Spleen (tissue), 7 donors: Measurements from ENCODE around the gene UBE2V1.

Experiments
- CTCF ChIP-seq, 11 experiments: fragments of 200-600 bp in 7 of 11; fragments of 450-650 bp in 4 of 11; sonication (generic) in 4 of 11; IDR thresholded peaks in 8 of 11; conservative IDR thresholded peaks in 3 of 11; 1 replicate in 7 of 11; 2 replicates in 4 of 11; pipeline versions ENCODE4 v1.4.0 to v1.8.0; 2016 to 2021; ENCODE audit warnings: antibody characterized with exemption in 11 of 11, inconsistent platforms in 4 of 11, mild to moderate bottlenecking in 1 of 11
- POLR2A ChIP-seq, 3 donors: fragments of 450-650 bp; IDR thresholded peaks; one replicate each; pipeline ENCODE4 v1.5.1; 2017; ENCODE audit warnings: antibody characterized with exemption in 3 of 3, mild to moderate bottlenecking in 1 of 3
- POLR2AphosphoS5 ChIP-seq, 3 donors: sonication (generic); formaldehyde crosslinking; IDR thresholded peaks; one replicate each; pipeline ENCODE4 v1.5.1; 2017; ENCODE audit warnings: antibody characterized with exemption in 3 of 3
- donor health status: DM: no; HTN: no; CAD: no; lungs with moderate emphysema.
- donor health status: DM: no; HTN: no; CAD: no.
- donor health status: DM: no; HTN: no; CAD: no.

- TF ChIP-seq CTCF (IDR thresholded peaks at IDR 0.05 in 8 of 11, conservative IDR thresholded peaks at IDR 0.05 in 3 of 11): no peak
- no peak for TF ChIP-seq POLR2AphosphoS5 (IDR thresholded peaks at IDR 0.05)
- TF ChIP-seq POLR2A (IDR thresholded peaks at IDR 0.05): no peak
Observed at GRCh38 chr20:50136822-50137599, 24.1 kb upstream of the UBE2V1 start.
